A673 (cell line): ENCODE data around the gene DCAF12. TPM values are rescaled to one million over a fixed set of nuclear protein-coding genes. Genes with fewer than 3 reads are reported as not detected.

Source experiments
- BruUV-seq: library from RNA; stranded (reverse); fragments of 400-500 nt; replicated peaks from 2 replicates; lab custom pipeline; 2021; lab: Mats Ljungman, UMichigan
- CTCF ChIA-PET: fragments of 300-600 bp; sonication (Branson Sonifier 250); formaldehyde crosslinking; loops from one replicate; lab custom pipeline; 2022; ENCODE audit warnings: antibody characterized with exemption; lab: Charles Lee
- POLR2A ChIA-PET: fragments of 300-600 bp; sonication (Branson Sonifier 250); formaldehyde crosslinking; loops from one replicate; lab custom pipeline; 2022; ENCODE audit warnings: antibody characterized with exemption; ENCODE audit not compliant: low non-redundant PET; lab: Charles Lee
- DNase-seq: peaks from one replicate; pipeline ENCODE4 v3.0.0-alpha.2; 2015; ENCODE audit warnings: low spot score
- H3K27ac ChIP-seq: fragments of 200-600 bp; sonication (generic); 2 replicates; pipeline ENCODE4 v1.5.1; 2016; ENCODE audit warnings: mixed run types, low read depth, mild to moderate bottlenecking, mixed read lengths, antibody characterized with exemption, low read length; ENCODE audit not compliant: poor library complexity, severe bottlenecking
- H3K27me3 ChIP-seq: fragments of 200-600 bp; sonication (generic); replicated peaks from 2 replicates; pipeline ENCODE4 v1.6.1; 2017; ENCODE audit warnings: mixed run types, low read depth, mild to moderate bottlenecking, mixed read lengths, antibody characterized with exemption, low read length; ENCODE audit not compliant: insufficient read depth, poor library complexity
- H3K36me3 ChIP-seq: fragments of 200-600 bp; sonication (generic); 2 replicates; pipeline ENCODE4 v1.6.1; 2016; ENCODE audit warnings: mixed run types, mild to moderate bottlenecking, mixed read lengths, antibody characterized with exemption, low read length; ENCODE audit not compliant: insufficient read depth, poor library complexity, severe bottlenecking
- H3K4me1 ChIP-seq: fragments of 200-600 bp; sonication (generic); 2 replicates; pipeline ENCODE4 v1.6.1; 2017; ENCODE audit warnings: mixed run types, mild to moderate bottlenecking, mixed read lengths, antibody characterized with exemption, low read length; ENCODE audit not compliant: insufficient read depth, poor library complexity, severe bottlenecking
- H3K4me3 ChIP-seq: fragments of 200-600 bp; sonication (generic); 2 replicates; pipeline ENCODE4 v1.5.1; 2016; ENCODE audit warnings: low read depth, mixed run types, mild to moderate bottlenecking, mixed read lengths, low read length; ENCODE audit not compliant: poor library complexity, severe bottlenecking
- H3K9me3 ChIP-seq: fragments of 200-600 bp; sonication (generic); 2 replicates; pipeline ENCODE4 v1.6.1; 2016; ENCODE audit warnings: mixed run types, low read depth, mild to moderate bottlenecking, mixed read lengths, antibody characterized with exemption, low read length; ENCODE audit not compliant: poor library complexity, severe bottlenecking
- EZH2 ChIP-seq: fragments of 200-600 bp; sonication (generic); IDR thresholded peaks from 2 replicates; pipeline ENCODE4 v1.6.1; 2017; ENCODE audit warnings: borderline replicate concordance, low read depth, mild to moderate bottlenecking, mixed read lengths, antibody characterized with exemption, low read length; ENCODE audit not compliant: poor library complexity, severe bottlenecking
- intact Hi-C: fragments of 100-400 bp; cut with micrococcal nuclease; formaldehyde crosslinking; loops from one replicate; pipeline ENCODE4 v1.10.0; 2022; ENCODE audit not compliant: unreplicated experiment
- total RNA-seq: library from RNA; stranded (reverse); gene quantifications from 2 replicates; pipeline ENCODE4 v1.2.3, GENCODE V29; 2021
- TF ChIP-seq, protein P1 (sequence below): fragments of 300-800, 200-600 bp; sonication (generic); conservative IDR thresholded peaks from 2 replicates; pipeline ENCODE4 v1.5.1; 2017; ENCODE audit warnings: low read depth, mild to moderate bottlenecking, antibody characterized with exemption, low read length, moderate library complexity, mixed read lengths

Gene DCAF12
- total RNA-seq, 1 experiment from 2014 or later: 37.9 TPM

- H3K4me1 ChIP-seq: no peaks in the 10 kb centered on the region
- TF ChIP-seq EZH2: no peak
- TF ChIP-seq, protein P1, sequence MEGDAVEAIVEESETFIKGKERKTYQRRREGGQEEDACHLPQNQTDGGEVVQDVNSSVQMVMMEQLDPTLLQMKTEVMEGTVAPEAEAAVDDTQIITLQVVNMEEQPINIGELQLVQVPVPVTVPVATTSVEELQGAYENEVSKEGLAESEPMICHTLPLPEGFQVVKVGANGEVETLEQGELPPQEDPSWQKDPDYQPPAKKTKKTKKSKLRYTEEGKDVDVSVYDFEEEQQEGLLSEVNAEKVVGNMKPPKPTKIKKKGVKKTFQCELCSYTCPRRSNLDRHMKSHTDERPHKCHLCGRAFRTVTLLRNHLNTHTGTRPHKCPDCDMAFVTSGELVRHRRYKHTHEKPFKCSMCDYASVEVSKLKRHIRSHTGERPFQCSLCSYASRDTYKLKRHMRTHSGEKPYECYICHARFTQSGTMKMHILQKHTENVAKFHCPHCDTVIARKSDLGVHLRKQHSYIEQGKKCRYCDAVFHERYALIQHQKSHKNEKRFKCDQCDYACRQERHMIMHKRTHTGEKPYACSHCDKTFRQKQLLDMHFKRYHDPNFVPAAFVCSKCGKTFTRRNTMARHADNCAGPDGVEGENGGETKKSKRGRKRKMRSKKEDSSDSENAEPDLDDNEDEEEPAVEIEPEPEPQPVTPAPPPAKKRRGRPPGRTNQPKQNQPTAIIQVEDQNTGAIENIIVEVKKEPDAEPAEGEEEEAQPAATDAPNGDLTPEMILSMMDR: no peak
- no peaks in the 10 kb centered on the region for H3K9me3 ChIP-seq
- H3K27ac ChIP-seq: no peak overlapping the region
- H3K27me3 ChIP-seq: no peaks in the 10 kb centered on the region
- BruUV-seq: no TSS peak
- ChIA-PET POLR2A (no interaction called here), CTCF (no interaction called here)
- no peaks in the 10 kb centered on the region for H3K36me3 ChIP-seq
- no peak for DNase-seq
- H3K4me3 ChIP-seq: no peak overlapping the region
- intact Hi-C loops: no loop called here
Measured at GRCh38 chr9:34170237-34170991, 43.9 kb upstream of the DCAF12 start.

DNA sequence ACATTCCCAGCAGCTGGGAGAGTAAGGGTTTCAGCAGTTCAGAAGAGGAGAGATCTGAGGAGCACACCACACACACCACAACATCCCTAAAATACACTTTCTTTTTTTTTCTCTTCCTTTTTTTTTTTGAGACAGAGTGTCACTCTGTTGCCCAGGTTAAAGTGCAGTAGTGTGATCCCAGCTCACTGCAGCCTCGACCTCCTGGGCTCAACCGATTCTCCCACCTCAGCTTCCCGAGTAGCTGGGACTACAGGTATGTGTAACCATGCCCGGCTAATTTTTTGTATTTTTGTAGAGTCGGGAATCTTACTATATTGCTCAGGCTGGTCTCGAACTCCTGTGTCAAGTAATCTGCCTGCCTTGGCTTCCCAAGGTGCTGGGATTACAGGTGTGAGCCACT lies 42.6 kb upstream of the DCAF12 start:
- Histone ChIP-seq H3K4me3 (no peak overlapping the region), H3K36me3 (no peaks in the 10 kb centered on the region), H3K27me3 (no peaks in the 10 kb centered on the region), H3K4me1 (no peaks in the 10 kb centered on the region), H3K27ac (no peak overlapping the region), H3K9me3 (no peaks in the 10 kb centered on the region)
- POLR2A ChIA-PET: no interaction called here
- no peak for DNase-seq
- TF ChIP-seq EZH2: no peak
- TF ChIP-seq, protein P1: no peak
- intact Hi-C loops: no loop called here
- no TSS peak for BruUV-seq
- CTCF ChIA-PET: no interaction called here

DNA sequence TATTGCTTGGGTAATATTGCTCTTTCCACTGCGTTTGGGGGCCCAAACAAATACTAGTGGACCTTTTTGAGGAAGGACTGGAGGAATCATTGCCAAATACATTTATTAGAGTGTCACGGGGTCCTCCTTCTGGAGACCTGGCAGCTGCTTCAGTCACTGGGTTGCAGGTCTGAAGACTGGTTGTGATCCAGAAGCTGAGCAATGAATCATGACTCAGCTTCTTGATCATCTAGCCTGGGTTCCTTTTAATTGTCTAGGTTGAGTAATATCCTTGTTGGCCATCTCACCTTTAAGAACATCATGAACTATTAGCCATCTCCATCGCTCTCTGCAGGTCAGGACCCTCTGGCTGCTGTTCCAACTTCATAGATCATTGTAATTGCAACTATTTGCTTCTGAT lies 36.9 kb upstream of the DCAF12 start:
- BruUV-seq: no TSS peak
- intact Hi-C loops: no loop called here

More for the DNA sequence above, 36.9 kb upstream of the DCAF12 start:
- TF ChIP-seq, protein P1: no peak
- no peak for TF ChIP-seq EZH2
- no peaks in the 10 kb centered on the region for H3K36me3 ChIP-seq
- POLR2A ChIA-PET: no interaction called here
- H3K9me3 ChIP-seq: no peaks in the 10 kb centered on the region
- H3K27ac ChIP-seq: no peak overlapping the region
- H3K4me1 ChIP-seq: no peaks in the 10 kb centered on the region
- DNase-seq: no peak
- CTCF ChIA-PET: no interaction called here
- H3K4me3 ChIP-seq: no peak overlapping the region
- H3K27me3 ChIP-seq: no peaks in the 10 kb centered on the region
